Heart right ventricle (tissue), 16 donors: Measurements from ENCODE around the gene PSPN. TPM values are rescaled to one million over a fixed set of nuclear protein-coding genes. Genes with fewer than 3 reads are reported as not detected.

Experiments used
- ATAC-seq, 8 donors: fragments of 200-7000 bp; cut with Tn5 transposase; one replicate each; pipeline ENCODE4 v1.9.1; 2020; ENCODE audit warnings: mild to moderate bottlenecking in 8 of 8, moderate library complexity in 8 of 8, moderate number of reproducible peaks in 1 of 8
- DNase-seq, 2 donors: peaks; one replicate each; pipeline ENCODE4 v3.0.0-alpha.2; 2020
- H3K27ac ChIP-seq, 10 donors: fragments of 200-600 bp; sonication (generic) in 2 of 10; one replicate each; pipeline versions ENCODE4 v1.5.0 to v1.8.0; 2020 to 2022; ENCODE audit warnings: mild to moderate bottlenecking in 3 of 10
- H3K27me3 ChIP-seq, 7 donors: fragments of 200-600 bp; one replicate each; pipeline ENCODE4 v1.8.0; 2021 to 2022; ENCODE audit warnings: mild to moderate bottlenecking in 2 of 7
- H3K36me3 ChIP-seq, 9 donors: fragments of 200-600 bp; sonication (generic) in 1 of 9; one replicate each; pipeline versions ENCODE4 v1.5.0 to v1.8.0; 2020 to 2022; ENCODE audit warnings: mild to moderate bottlenecking in 2 of 9
- H3K4me1 ChIP-seq, 9 donors: fragments of 200-600 bp; sonication (generic) in 1 of 9; one replicate each; pipeline versions ENCODE4 v1.5.0 to v1.8.0; 2020 to 2022; ENCODE audit warnings: mild to moderate bottlenecking in 4 of 9
- H3K4me3 ChIP-seq, 10 donors: fragments of 200-600 bp; sonication (generic) in 2 of 10; one replicate each; pipeline versions ENCODE4 v1.5.0 to v1.8.0; 2020 to 2022; ENCODE audit warnings: mild to moderate bottlenecking in 7 of 10, moderate library complexity in 2 of 10
- H3K9me3 ChIP-seq, 11 donors: fragments of 200-600 bp in 10 of 11; sonication (generic) in 2 of 11; one replicate each; pipeline versions ENCODE4 v1.5.0 to v1.8.0; 2013 to 2022; ENCODE audit warnings: mild to moderate bottlenecking in 2 of 11, control low read depth in 1 of 11, moderate library complexity in 1 of 11
- WGBS, 2 donors: extraction: QIAGEN DNeasy Blood & Tissue Kit; methylation state at CpG; one replicate each; pipeline ENCODE4 v1.1.7; 2013; ENCODE audit warnings: inconsistent platforms in 1 of 2; 5-methylcytosine and 5-hydroxymethylcytosine counted together
- intact Hi-C, 10 donors: fragments of 100-400 bp; cut with DNase I; formaldehyde crosslinking; loops; one replicate each; pipeline versions ENCODE4 v1.11.1 to v1.14.2; 2022
- polyA plus RNA-seq, 2 donors: library from polyadenylated mRNA; stranded (reverse); fragments of 200-250 nt; gene quantifications; one replicate each; pipeline ENCODE4 v1.2.3, GENCODE V29; 2013
- total RNA-seq, 10 donors: library from RNA; stranded (reverse); fragmentation: NEBNext Ultra II Directional in 3 of 10; extraction: Animal tissue kit (Norgen Biotek cat#: 25700) in 3 of 10; gene quantifications; one replicate each; pipeline versions ENCODE4 v1.2.1 to v1.2.4, GENCODE V29; 2021 to 2023
- TF ChIP-seq, protein P1 (sequence below), 9 donors: fragments of 200-600 bp; sonication (generic) in 2 of 9; IDR thresholded peaks; one replicate each; pipeline versions ENCODE4 v1.5.0 to v1.8.0; 2021 to 2022; ENCODE audit warnings: antibody characterized with exemption in 9 of 9, mild to moderate bottlenecking in 5 of 9, moderate library complexity in 1 of 9
- donor health status: Arrhythmogenic right ventricular cardiomyopathy.
- donor health status: ischemic (EF 13 %, LVEDD 7.1; RV severe dilation, severe dysfunction).
- donor health status: healthy with polysubstance abuse.
- donor health status: DM: no; HTN: yes; CAD: no.
- donor health status: DM: no; HTN: no; CAD: no.
- donor health status: ischemic (EF 25% LVEDD 6.9; RV normal size, moderate dysfunction).
- donor health status: ischemic (EF 25% LVEDD 5.7; RV mildly dilated, moderate dysfunction).
- donor health status: healthy.
- donor health status: DM: yes; HTN: yes; CAD: no.
- donor health status: Ischemic cardiomyopathy.
- donor health status: ischemic (EF 35%, LVEDD 5.7; RV mildly dilated, moderate dysfunction).
- donor health status: nonischemic (EF 11% LVEDD 7.7; RV severe dilation, severe dysfunction).
- donor health status: DM: yes; HTN: yes; CAD: no.
- donor health status: PGD.
- donor health status: ischemic (EF 29% LVEDD 5.4; RV normal size, mild dysfunction).
- donor health status: nonischemic (EF 23%, LVEDD 6.1; RV moderate dilation, normal function).

The PSPN gene
- total and polyA plus RNA-seq, 12 donors = 0.36 to 1.4 (median 0.70) TPM

DNA sequence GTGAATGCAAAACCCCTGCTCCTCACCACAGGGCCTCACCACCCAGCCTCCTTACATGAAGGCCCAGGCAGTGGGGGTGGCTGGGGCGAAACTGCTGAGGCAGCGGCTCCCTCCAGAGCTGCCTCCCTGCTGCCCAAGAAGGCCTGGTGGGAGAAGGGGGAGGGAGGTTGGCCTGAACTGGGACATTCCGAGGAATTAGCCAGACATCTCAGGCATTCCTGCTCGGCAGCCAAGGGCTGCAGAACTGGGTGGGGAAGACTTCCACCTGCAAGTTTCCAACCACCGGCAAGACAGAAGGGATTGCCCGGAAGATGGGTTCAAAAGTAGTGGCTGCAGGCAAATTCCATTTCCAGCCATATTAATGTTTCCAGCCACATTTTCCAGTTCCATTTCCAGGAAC lies 2.3 kb upstream of the PSPN start:
- intact Hi-C loops = loop anchor here in 2 of 10 donors (10.0 kb wide), 2 partner anchors 47 to 357 kb away; partner anchors contain the start of genes GPR108 (in 1 of the 2), KHSRP (in 1 of the 2) and TRIP10 (in 1 of the 2)
- Histone ChIP-seq H3K4me1 (peaks cover 0 to 22% (median 6%) of the 10 kb centered on the region in 9 donors), H3K27ac (no peak overlapping the region), H3K9me3 (peaks cover 0 to 10% (median 0%) of the 10 kb centered on the region in 11 donors), H3K36me3 (peaks cover 5 to 67% (median 45%) of the 10 kb centered on the region in 9 donors), H3K4me3 (no peak overlapping the region), H3K27me3 (no peaks in the 10 kb centered on the region)
- TF ChIP-seq, protein P1, sequence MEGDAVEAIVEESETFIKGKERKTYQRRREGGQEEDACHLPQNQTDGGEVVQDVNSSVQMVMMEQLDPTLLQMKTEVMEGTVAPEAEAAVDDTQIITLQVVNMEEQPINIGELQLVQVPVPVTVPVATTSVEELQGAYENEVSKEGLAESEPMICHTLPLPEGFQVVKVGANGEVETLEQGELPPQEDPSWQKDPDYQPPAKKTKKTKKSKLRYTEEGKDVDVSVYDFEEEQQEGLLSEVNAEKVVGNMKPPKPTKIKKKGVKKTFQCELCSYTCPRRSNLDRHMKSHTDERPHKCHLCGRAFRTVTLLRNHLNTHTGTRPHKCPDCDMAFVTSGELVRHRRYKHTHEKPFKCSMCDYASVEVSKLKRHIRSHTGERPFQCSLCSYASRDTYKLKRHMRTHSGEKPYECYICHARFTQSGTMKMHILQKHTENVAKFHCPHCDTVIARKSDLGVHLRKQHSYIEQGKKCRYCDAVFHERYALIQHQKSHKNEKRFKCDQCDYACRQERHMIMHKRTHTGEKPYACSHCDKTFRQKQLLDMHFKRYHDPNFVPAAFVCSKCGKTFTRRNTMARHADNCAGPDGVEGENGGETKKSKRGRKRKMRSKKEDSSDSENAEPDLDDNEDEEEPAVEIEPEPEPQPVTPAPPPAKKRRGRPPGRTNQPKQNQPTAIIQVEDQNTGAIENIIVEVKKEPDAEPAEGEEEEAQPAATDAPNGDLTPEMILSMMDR (IDR thresholded peaks at IDR 0.05) = no peak
- ATAC-seq (no peak), DNase-seq (no peak)
- WGBS, 2 donors = 60 to 74% methylated on average over 6 of the region's 6 CpGs

DNA sequence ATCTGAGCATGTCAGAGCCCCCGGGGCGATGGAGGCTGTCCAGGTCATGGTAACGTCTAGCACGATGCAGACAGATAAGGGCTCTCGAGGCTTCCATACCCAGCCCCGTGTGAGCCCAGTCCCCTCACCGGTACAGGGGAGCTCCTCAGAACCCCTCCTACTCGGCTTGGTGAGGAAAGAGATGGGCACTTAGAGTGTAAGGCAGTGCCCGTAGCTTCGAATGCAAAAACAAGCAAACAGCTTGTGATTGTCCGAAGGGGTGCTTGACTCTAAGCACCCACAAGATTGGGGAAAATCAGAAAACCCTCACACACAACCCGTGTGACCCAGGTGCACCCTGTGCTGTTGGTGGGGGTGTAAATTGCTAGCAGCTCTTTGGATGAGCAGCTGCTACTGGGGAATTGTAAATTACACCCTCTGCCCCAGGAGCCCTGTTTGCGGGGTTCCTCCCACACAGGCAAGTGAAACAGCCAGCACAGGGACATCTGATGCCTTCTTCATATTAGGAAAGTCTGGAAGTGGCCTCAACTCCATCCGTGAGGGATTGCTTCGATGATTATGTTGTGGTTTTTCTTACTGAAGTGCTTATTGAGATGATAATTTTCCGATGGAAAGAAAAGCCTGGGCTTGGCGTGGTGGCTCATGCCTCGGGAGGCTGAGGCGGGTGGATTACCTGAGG lies 918 bp upstream of the PSPN start:
- 75 to 76% methylated on average over 19 of the region's 19 CpGs for WGBS, 2 donors
- intact Hi-C loops = loop anchor here in 2 of 10 donors (10.0 kb wide), 2 partner anchors 48 to 358 kb away; partner anchors contain the start of genes GPR108 (in 1 of the 2), KHSRP (in 1 of the 2) and TRIP10 (in 1 of the 2)
- peaks cover 5 to 53% (median 31%) of the 10 kb centered on the region in 9 donors for H3K36me3 ChIP-seq
- DNase-seq = no peak
- peaks cover 0 to 26% (median 8%) of the 10 kb centered on the region in 9 donors for H3K4me1 ChIP-seq
- ATAC-seq = no peak
- TF ChIP-seq, protein P1 (IDR thresholded peaks at IDR 0.05) = no peak
- H3K27me3 ChIP-seq = no peaks in the 10 kb centered on the region
- peaks cover 0 to 10% (median 0%) of the 10 kb centered on the region in 11 donors for H3K9me3 ChIP-seq
- peak overlapping the region in 1 of 10 donors; percentile 36 for H3K27ac ChIP-seq
- H3K4me3 ChIP-seq = no peak overlapping the region

DNA sequence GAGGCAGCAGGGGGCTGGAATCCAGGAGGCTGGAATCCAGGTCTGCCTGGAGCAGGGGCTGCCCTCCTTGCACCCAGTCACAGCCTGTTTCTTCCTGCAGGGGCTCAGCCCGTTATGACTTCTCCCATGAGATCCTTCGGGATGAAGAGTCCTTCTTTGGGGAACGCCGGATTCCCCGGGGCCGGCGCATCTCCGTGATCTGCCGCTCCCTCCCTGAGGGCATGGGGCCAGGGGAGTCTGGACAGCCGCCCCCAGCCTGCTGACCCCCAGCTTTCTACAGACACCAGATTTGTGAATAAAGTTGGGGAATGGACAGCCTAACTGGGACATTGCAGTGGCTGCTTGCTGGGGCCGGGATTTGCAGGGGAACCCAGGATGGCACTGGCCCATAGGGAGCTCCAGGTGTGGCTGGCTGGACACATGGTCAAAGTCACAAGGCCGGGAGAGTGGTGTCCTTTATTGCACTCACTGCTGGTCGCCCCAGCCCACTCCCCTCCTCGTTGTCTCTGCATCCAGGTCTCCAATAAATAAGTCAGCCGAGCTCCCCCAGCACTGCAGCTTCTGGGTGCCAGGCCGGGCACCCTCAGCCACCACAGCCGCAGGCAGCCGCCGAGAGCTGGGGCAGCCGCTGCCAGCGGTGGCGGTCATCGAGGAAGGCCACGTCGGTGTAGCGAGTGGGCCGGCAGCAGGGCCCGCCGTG lies 872 bp downstream of the PSPN start:
- TF ChIP-seq, protein P1 (IDR thresholded peaks at IDR 0.05) = no peak
- peaks cover 0 to 35% (median 13%) of the 10 kb centered on the region in 9 donors for H3K36me3 ChIP-seq
- no peak for DNase-seq
- no peak for ATAC-seq
- intact Hi-C loops = loop anchor here in 2 of 10 donors (10.0 kb wide), 2 partner anchors 50 to 360 kb away; partner anchors contain the start of genes GPR108 (in 1 of the 2), KHSRP (in 1 of the 2) and TRIP10 (in 1 of the 2)
- peaks cover 0 to 26% (median 8%) of the 10 kb centered on the region in 9 donors for H3K4me1 ChIP-seq
- WGBS, 2 donors = 91 to 92% methylated on average over 29 of the region's 29 CpGs
- H3K27ac ChIP-seq = no peak overlapping the region
- H3K4me3 ChIP-seq = no peak overlapping the region
- H3K9me3 ChIP-seq = peaks cover 0 to 4% (median 0%) of the 10 kb centered on the region in 11 donors
- no peaks in the 10 kb centered on the region for H3K27me3 ChIP-seq

DNA sequence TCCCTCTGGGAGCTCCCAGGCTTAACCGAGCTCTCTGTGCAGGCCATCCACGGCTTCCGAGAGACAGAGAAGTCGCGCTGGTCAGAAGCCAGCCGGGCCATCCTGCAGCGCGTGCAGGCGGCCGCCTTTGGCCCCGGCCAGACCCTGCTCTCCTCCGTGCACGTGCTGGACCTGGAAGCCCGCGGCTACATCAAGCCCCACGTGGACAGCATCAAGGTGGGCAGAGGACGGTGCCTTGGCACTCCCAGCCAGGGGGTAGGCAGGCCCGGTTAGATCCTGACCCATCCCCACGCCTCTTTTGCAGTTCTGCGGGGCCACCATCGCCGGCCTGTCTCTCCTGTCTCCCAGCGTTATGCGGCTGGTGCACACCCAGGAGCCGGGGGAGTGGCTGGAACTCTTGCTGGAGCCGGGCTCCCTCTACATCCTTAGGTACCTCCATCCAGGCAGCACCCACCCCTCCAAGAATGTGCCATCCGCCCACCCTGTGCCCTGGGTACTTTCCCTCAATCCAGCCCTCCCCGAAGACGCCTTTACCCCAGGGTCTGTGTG lies 1.5 kb downstream of the PSPN start:
- no peaks in the 10 kb centered on the region for H3K27me3 ChIP-seq
- ATAC-seq (no peak), DNase-seq (no peak)
- peaks cover 0 to 26% (median 8%) of the 10 kb centered on the region in 9 donors for H3K4me1 ChIP-seq
- no peaks in the 10 kb centered on the region for H3K9me3 ChIP-seq
- TF ChIP-seq, protein P1 (IDR thresholded peaks at IDR 0.05) = no peak
- intact Hi-C loops = loop anchor here in 2 of 10 donors (10.0 kb wide), 2 partner anchors 51 to 361 kb away; partner anchors contain the start of genes GPR108 (in 1 of the 2), KHSRP (in 1 of the 2) and TRIP10 (in 1 of the 2)
- peak overlapping the region in 4 of 10 donors; percentile 65 to 78 (median 70) for H3K4me3 ChIP-seq
- 67 to 73% methylated on average over 29 of the region's 29 CpGs for WGBS, 2 donors
- H3K27ac ChIP-seq = peak overlapping the region in 4 of 10 donors; percentile 5 to 98 (median 66)
- peaks cover 0 to 32% (median 10%) of the 10 kb centered on the region in 9 donors for H3K36me3 ChIP-seq
